DND-41 (cell line): ENCODE measurements around the gene UFSP2.

ENCODE experiments used
- ATAC-seq: fragments of 200-7000 bp; cut with Tn5 transposase; 3 replicates; pipeline ENCODE4 v1.9.1; 2021; ENCODE audit warnings: low read depth; ENCODE audit not compliant: insufficient read depth
- DNase-seq: peaks from one replicate; pipeline ENCODE4 v3.0.0-alpha.2; 2020
- H2AFZ ChIP-seq: 2 replicates; pipeline ENCODE4 v1.6.0; 2012; ENCODE audit warnings: low read depth, low read length
- H3K27ac ChIP-seq: 2 replicates; pipeline ENCODE4 v1.5.1; 2012; ENCODE audit warnings: low read length, inconsistent platforms
- H3K27me3 ChIP-seq: fragments of 200-600 bp; sonication (generic); 2 replicates; pipeline ENCODE4 v1.6.0; 2012; ENCODE audit warnings: low read length, mild to moderate bottlenecking, inconsistent platforms; ENCODE audit not compliant: insufficient read depth, poor library complexity
- H3K36me3 ChIP-seq: 2 replicates; pipeline ENCODE4 v1.5.1; 2012; ENCODE audit warnings: low read length, inconsistent platforms; ENCODE audit not compliant: insufficient read depth
- H3K4me1 ChIP-seq: 2 replicates; pipeline ENCODE4 v1.5.1; 2012; ENCODE audit warnings: mild to moderate bottlenecking, low read length; ENCODE audit not compliant: insufficient read depth
- H3K4me2 ChIP-seq: 2 replicates; pipeline ENCODE4 v1.6.0; 2012; ENCODE audit warnings: mild to moderate bottlenecking, moderate library complexity, low read length, inconsistent platforms; ENCODE audit not compliant: insufficient read depth
- H3K4me3 ChIP-seq, 2 experiments: fragments of 200-600 bp in 1 of 2; shearing (Covaris generic) in 1 of 2; 2 replicates each; pipeline ENCODE4 v1.5.1; 2012 to 2016; ENCODE audit warnings: inconsistent platforms in 2 of 2, low read length in 2 of 2, mild to moderate bottlenecking in 2 of 2, low read depth in 1 of 2, moderate library complexity in 1 of 2
- H3K79me2 ChIP-seq: 2 replicates; pipeline ENCODE4 v1.6.0; 2012; ENCODE audit warnings: low read length, inconsistent platforms; ENCODE audit not compliant: insufficient read depth
- H3K9ac ChIP-seq: 2 replicates; pipeline ENCODE4 v1.6.0; 2012; ENCODE audit warnings: low read depth, mild to moderate bottlenecking, inconsistent platforms, low read length, moderate library complexity
- H3K9me3 ChIP-seq: 2 replicates; pipeline ENCODE4 v1.5.1; 2012; ENCODE audit warnings: low read length, moderate library complexity, mild to moderate bottlenecking, inconsistent platforms; ENCODE audit not compliant: insufficient read depth, severe bottlenecking
- H4K20me1 ChIP-seq: 2 replicates; pipeline ENCODE4 v1.6.0; 2012; ENCODE audit warnings: low read length; ENCODE audit not compliant: insufficient read depth
- CTCF ChIP-seq: IDR thresholded peaks from 2 replicates; pipeline ENCODE4 v1.5.1; 2012; ENCODE audit warnings: borderline replicate concordance, low read length, moderate library complexity, mild to moderate bottlenecking; ENCODE audit not compliant: poor library complexity, severe bottlenecking; ENCODE audit errors: extremely low read depth
- EZH2 ChIP-seq: IDR thresholded peaks from 3 replicates; pipeline ENCODE4 v1.6.1; 2012; ENCODE audit warnings: borderline replicate concordance, low read depth, mild to moderate bottlenecking, moderate library complexity, low read length, inconsistent platforms; ENCODE audit not compliant: severe bottlenecking

UFSP2 gene

GRCh38 chr4:185405296-185405999, 20.3 kb downstream of the UFSP2 start:
- no peak for DNase-seq
- no peak for TF ChIP-seq CTCF
- TF ChIP-seq EZH2: no peak
- Histone ChIP-seq H3K4me2 (no peak overlapping the region), H3K4me3 (no peak overlapping the region), H2AFZ (no peak overlapping the region), H3K27ac (no peak overlapping the region), H3K9me3 (no peaks in the 10 kb centered on the region), H3K36me3 (peaks cover 43% of the 10 kb centered on the region), H3K27me3 (no peaks in the 10 kb centered on the region), H4K20me1 (no peaks in the 10 kb centered on the region), H3K4me1 (no peaks in the 10 kb centered on the region), H3K79me2 (no peaks in the 10 kb centered on the region), H3K9ac (no peak overlapping the region)
- ATAC-seq: no peak

GRCh38 chr4:185404031-185404430, 21.7 kb downstream of the UFSP2 start:
- Histone ChIP-seq H3K27me3 (no peaks in the 10 kb centered on the region), H3K36me3 (peaks cover 51% of the 10 kb centered on the region), H3K4me1 (no peaks in the 10 kb centered on the region; the same call in 1 of the 2 replicates), H3K4me3 (no peak overlapping the region), H4K20me1 (no peaks in the 10 kb centered on the region), H2AFZ (no peak overlapping the region), H3K4me2 (no peak overlapping the region), H3K79me2 (no peaks in the 10 kb centered on the region), H3K9ac (no peak overlapping the region), H3K9me3 (no peaks in the 10 kb centered on the region), H3K27ac (no peak overlapping the region)
- TF ChIP-seq EZH2 (no peak), CTCF (no peak)
- DNase-seq (no peak), ATAC-seq (no peak)

- no peak for DNase-seq
- Histone ChIP-seq H3K4me3 (no peak overlapping the region), H3K4me2 (no peak overlapping the region), H3K27me3 (no peaks in the 10 kb centered on the region), H3K9me3 (no peaks in the 10 kb centered on the region), H3K27ac (no peak overlapping the region), H3K79me2 (peaks cover 11% of the 10 kb centered on the region; the same call in 1 of the 2 replicates), H4K20me1 (no peaks in the 10 kb centered on the region), H3K9ac (no peak overlapping the region), H3K36me3 (peaks cover 37% of the 10 kb centered on the region), H3K4me1 (peaks cover 32% of the 10 kb centered on the region), H2AFZ (no peak overlapping the region)
- TF ChIP-seq EZH2 (no peak), CTCF (no peak)
- ATAC-seq: no peak
Observed at GRCh38 chr4:185399466-185399865, 26.3 kb downstream of the UFSP2 start.

GRCh38 chr4:185398618-185399017, 27.1 kb downstream of the UFSP2 start:
- H3K9me3 ChIP-seq: no peaks in the 10 kb centered on the region
- H3K4me3 ChIP-seq: no peak overlapping the region
- no peak overlapping the region for H2AFZ ChIP-seq
- peaks cover 37% of the 10 kb centered on the region for H3K36me3 ChIP-seq
- H3K79me2 ChIP-seq: peaks cover 13% of the 10 kb centered on the region; the same call in 1 of the 2 replicates
- DNase-seq (no peak), ATAC-seq (no peak)
- no peak overlapping the region for H3K27ac ChIP-seq
- H3K27me3 ChIP-seq: no peaks in the 10 kb centered on the region
- no peak for TF ChIP-seq EZH2
- H3K4me1 ChIP-seq: peaks cover 40% of the 10 kb centered on the region
- peak overlapping the region; percentile 96; the same call in 1 of the 2 replicates for H3K4me2 ChIP-seq
- no peaks in the 10 kb centered on the region for H4K20me1 ChIP-seq
- no peak overlapping the region for H3K9ac ChIP-seq
